PC-9 (cell line): ENCODE results near the gene POU4F3.

Experiments used
- EZH2 ChIP-seq: fragments of 200-600 bp; sonication (generic); IDR thresholded peaks from 2 replicates; pipeline ENCODE4 v1.8.0; 2017; ENCODE audit warnings: antibody characterized with exemption, low read depth
- TF ChIP-seq, protein P1 (sequence below): fragments of 200-600 bp; sonication (generic); conservative IDR thresholded peaks from 2 replicates; pipeline ENCODE4 v1.6.1; 2017; ENCODE audit warnings: mixed run types, antibody characterized with exemption, mild to moderate bottlenecking, moderate library complexity

DNA sequence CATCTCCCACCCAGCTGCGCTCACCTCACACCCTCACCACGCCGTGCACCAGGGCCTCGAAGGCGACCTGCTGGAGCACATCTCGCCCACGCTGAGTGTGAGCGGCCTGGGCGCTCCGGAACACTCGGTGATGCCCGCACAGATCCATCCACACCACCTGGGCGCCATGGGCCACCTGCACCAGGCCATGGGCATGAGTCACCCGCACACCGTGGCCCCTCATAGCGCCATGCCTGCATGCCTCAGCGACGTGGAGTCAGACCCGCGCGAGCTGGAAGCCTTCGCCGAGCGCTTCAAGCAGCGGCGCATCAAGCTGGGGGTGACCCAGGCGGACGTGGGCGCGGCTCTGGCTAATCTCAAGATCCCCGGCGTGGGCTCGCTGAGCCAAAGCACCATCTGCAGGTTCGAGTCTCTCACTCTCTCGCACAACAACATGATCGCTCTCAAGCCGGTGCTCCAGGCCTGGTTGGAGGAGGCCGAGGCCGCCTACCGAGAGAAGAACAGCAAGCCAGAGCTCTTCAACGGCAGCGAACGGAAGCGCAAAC lies 1.1 kb downstream of the POU4F3 start:
- TF ChIP-seq, protein P1, sequence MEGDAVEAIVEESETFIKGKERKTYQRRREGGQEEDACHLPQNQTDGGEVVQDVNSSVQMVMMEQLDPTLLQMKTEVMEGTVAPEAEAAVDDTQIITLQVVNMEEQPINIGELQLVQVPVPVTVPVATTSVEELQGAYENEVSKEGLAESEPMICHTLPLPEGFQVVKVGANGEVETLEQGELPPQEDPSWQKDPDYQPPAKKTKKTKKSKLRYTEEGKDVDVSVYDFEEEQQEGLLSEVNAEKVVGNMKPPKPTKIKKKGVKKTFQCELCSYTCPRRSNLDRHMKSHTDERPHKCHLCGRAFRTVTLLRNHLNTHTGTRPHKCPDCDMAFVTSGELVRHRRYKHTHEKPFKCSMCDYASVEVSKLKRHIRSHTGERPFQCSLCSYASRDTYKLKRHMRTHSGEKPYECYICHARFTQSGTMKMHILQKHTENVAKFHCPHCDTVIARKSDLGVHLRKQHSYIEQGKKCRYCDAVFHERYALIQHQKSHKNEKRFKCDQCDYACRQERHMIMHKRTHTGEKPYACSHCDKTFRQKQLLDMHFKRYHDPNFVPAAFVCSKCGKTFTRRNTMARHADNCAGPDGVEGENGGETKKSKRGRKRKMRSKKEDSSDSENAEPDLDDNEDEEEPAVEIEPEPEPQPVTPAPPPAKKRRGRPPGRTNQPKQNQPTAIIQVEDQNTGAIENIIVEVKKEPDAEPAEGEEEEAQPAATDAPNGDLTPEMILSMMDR: no peak
- TF ChIP-seq EZH2: no peak
